ENCODE measurements around the gene ZIC5. TPM values are rescaled to one million over a fixed set of nuclear protein-coding genes. Genes with fewer than 3 reads are reported as not detected.
A peak's percentile ranks its signal among the peaks of the same experiment; 100 is the strongest.
"Not testable (repeated sequence)": the region's sequence is repeated elsewhere in the genome, so short reads cannot be mapped to it uniquely, and the experiment has no call there.

Gene ZIC5
- total and polyA plus RNA-seq, 12 donors = 0.04 TPM; not detected in 11

DNA sequence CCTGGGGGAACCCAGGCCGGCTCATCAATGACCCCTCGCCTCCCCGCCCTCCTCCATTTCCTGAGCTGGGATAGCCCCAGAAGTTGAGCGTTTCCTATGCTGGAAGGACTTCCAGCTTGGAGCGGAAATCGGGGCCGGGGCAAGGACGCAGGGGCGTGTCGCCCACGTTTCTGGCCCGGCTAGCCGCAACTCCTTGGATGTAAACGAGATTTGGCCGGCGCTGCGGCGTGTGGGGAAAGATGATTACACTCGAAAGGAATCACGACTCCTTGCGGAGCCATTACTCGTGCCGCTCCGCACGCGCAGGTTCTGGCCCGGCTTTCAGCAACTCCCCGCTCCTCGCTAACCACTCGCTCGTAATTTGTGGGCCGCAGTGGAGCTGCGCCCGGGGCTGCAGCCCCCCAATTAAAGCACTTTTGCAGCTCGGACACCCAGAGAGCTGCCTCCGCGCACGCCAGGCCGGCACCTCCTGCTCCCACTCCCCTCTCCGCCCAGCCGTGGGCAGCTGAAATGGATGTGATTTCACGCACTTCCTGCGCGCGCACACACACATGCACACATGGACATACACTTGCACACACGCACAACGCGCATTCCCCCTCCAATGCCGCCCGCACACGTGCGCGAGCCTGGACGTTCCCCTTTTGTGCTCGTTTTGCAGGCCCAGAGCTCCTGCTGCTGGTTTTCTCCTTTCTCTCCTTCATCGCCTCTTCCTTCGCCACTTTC is 15.7 kb downstream of the ZIC5 start:
- H3K9me3 ChIP-seq (replicated peaks in 1 of 3) = no peaks in the 10 kb centered on the region
- H3K27me3 ChIP-seq = peaks cover 79% of the 10 kb centered on the region
- H3K36me3 ChIP-seq (replicated peaks in 1 of 2) = no peaks in the 10 kb centered on the region
- no peak for DNase-seq
- peaks cover 0 to 28% of the 10 kb centered on the region in 2 donors for H3K4me1 ChIP-seq (replicated peaks in 1 of 2)
- WGBS, 4 donors = 6 to 8% (median 7%) methylated on average over 5 to 57 of the region's 57 CpGs
- TF ChIP-seq, protein P1, sequence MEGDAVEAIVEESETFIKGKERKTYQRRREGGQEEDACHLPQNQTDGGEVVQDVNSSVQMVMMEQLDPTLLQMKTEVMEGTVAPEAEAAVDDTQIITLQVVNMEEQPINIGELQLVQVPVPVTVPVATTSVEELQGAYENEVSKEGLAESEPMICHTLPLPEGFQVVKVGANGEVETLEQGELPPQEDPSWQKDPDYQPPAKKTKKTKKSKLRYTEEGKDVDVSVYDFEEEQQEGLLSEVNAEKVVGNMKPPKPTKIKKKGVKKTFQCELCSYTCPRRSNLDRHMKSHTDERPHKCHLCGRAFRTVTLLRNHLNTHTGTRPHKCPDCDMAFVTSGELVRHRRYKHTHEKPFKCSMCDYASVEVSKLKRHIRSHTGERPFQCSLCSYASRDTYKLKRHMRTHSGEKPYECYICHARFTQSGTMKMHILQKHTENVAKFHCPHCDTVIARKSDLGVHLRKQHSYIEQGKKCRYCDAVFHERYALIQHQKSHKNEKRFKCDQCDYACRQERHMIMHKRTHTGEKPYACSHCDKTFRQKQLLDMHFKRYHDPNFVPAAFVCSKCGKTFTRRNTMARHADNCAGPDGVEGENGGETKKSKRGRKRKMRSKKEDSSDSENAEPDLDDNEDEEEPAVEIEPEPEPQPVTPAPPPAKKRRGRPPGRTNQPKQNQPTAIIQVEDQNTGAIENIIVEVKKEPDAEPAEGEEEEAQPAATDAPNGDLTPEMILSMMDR (IDR thresholded peaks at IDR 0.05) = no peak
- no peak for TF ChIP-seq POLR2A (IDR thresholded peaks at IDR 0.05)
- no peak overlapping the region for H3K27ac ChIP-seq
- intact Hi-C loops (cut with DNase I) = no loop called here
- H3K4me3 ChIP-seq = peak overlapping the region in 1 of 4 donors; percentile 9

DNA sequence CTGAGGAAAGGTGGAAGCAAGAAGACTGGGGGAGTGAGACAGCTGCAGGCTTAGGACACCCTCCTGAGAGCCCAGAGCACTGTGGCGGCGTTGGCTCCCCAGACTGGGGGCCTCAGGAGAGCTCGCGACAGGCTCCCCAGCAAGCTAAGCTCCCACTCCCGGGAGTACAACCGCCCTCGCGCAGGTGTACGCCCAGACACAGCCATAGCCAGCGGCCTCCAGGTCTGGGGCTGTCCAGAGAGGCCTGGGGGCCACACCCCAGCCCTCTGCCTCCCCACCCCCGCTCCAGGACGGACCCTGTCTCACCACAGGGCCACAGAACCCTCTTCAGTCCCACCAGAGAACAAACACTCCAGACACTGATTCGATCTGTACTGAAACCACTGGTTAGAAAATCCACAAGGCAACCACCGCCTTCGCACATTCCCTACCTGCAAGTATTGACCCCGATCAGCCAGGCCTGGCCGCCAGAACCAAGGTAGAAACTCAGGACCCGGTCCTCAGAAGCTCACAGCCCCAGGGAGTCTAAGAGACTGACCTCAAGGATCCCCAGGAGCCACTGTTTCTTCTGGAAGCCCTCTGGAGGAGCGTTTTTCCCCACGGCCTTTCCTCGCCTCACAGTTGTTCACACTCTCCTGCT is 16.3 kb downstream of the ZIC5 start:
- Histone ChIP-seq H3K27ac (no peak overlapping the region), H3K9me3 (replicated peaks in 1 of 3) (no peaks in the 10 kb centered on the region), H3K27me3 (peaks cover 78% of the 10 kb centered on the region), H3K4me1 (replicated peaks in 1 of 2) (peaks cover 0 to 27% of the 10 kb centered on the region in 2 donors), H3K36me3 (replicated peaks in 1 of 2) (no peaks in the 10 kb centered on the region), H3K4me3 (no peak overlapping the region)
- intact Hi-C loops (cut with DNase I) = no loop called here
- 54 to 70% (median 57%) methylated on average over 13 to 21 of the region's 21 CpGs for WGBS, 4 donors
- no peak for DNase-seq
- TF ChIP-seq POLR2A (IDR thresholded peaks at IDR 0.05) = no peak
- TF ChIP-seq, protein P1 (IDR thresholded peaks at IDR 0.05) = no peak

DNA sequence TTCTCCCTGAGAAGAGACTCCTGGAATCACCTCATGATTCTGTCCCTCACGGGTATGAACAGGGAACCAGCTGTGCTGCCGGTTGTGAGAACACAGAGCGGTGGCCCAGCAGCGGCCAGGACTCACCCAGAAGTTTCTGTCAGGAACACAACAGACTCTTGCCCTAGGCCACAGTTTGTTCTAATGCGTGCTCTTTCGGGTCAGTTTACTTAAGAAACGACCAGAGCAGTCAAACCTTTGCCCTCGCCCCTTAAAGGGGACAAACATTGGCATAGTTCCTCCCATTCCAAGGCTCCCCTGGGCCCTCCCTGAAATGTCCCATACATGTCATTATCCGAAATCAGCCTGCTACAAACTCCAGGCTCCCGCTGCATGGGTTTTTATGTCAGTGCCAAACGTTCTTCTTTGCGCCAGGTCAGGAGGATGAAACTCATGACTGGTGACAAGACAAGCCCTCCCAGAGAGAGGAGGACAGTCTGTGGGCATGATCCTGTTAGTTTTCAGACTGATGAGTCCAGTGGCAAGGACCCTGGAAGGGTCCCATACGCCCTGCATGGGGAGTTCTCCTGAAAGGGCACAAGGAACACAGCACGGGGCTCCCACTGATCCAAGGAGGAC is 18.3 kb downstream of the ZIC5 start:
- peaks cover 0 to 17% of the 10 kb centered on the region in 2 donors for H3K4me1 ChIP-seq (replicated peaks in 1 of 2)
- H3K4me3 ChIP-seq = no peak overlapping the region
- DNase-seq = no peak
- 73 to 83% (median 78%) methylated on average over 12 to 14 of the region's 14 CpGs for WGBS, 4 donors
- no peak for TF ChIP-seq POLR2A (IDR thresholded peaks at IDR 0.05)
- TF ChIP-seq, protein P1 (IDR thresholded peaks at IDR 0.05) = no peak
- no peak overlapping the region for H3K27ac ChIP-seq
- peaks cover 59% of the 10 kb centered on the region for H3K27me3 ChIP-seq
- H3K9me3 ChIP-seq (replicated peaks in 1 of 3) = no peaks in the 10 kb centered on the region
- intact Hi-C loops (cut with DNase I) = no loop called here
- no peaks in the 10 kb centered on the region for H3K36me3 ChIP-seq (replicated peaks in 1 of 2)

DNA sequence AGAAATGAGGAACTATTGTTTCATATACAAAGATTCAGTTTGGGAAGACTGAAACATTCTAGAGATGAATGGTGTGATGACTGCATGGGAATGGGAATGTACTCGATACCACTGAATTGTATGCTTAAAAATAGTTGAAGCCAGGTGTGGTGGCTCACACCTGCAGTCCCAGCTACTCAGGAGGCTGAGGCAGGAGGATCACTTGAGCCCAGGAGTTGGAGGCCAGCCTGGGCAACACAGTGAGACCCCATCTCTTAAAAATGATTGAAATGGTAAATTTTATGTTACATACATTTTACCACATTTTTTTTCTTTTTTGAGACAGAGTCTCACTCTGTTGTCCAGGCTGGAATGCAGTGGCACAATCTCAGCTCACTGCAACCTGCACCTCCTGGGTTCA is 19.9 kb downstream of the ZIC5 start:
- H3K4me1 ChIP-seq (replicated peaks in 1 of 2); intact Hi-C loops (cut with DNase I); H3K9me3 ChIP-seq (replicated peaks in 1 of 3); H3K4me3 ChIP-seq; H3K36me3 ChIP-seq (replicated peaks in 1 of 2); DNase-seq; H3K27ac ChIP-seq: not testable (repeated sequence)
- 86 to 100% (median 92%) methylated on average over 1 of the region's 1 CpG for WGBS, 4 donors
- H3K27me3 ChIP-seq = peaks cover 48% of the 10 kb centered on the region

Data from adrenal gland (tissue), 12 donors.